PFSK-1 (cell line): Measurements from ENCODE around the gene CIB1.
A peak's percentile ranks its signal among the peaks of the same experiment; 100 is the strongest.

Experiments
- FOXP2 ChIP-seq: optimal IDR thresholded peaks from 2 replicates; pipeline ENCODE3; 2011; ENCODE audit warnings: borderline replicate concordance, control low read depth, inconsistent platforms; ENCODE audit not compliant: insufficient read depth; ENCODE audit errors: extremely low read length, extremely low read depth
- POLR2AphosphoS5 ChIP-seq: IDR thresholded peaks from 2 replicates; pipeline ENCODE4 v1.6.1; 2012; ENCODE audit warnings: low read depth, mild to moderate bottlenecking, control low read depth, low read length, moderate library complexity
- REST ChIP-seq, 2 experiments: IDR thresholded peaks; 2 replicates each; pipeline versions ENCODE4 v1.6.1 to v1.8.0; 2011 to 2012; ENCODE audit warnings: low read depth in 2 of 2, low read length in 2 of 2, control low read depth in 1 of 2, inconsistent platforms in 1 of 2, mild to moderate bottlenecking in 1 of 2, moderate library complexity in 1 of 2; ENCODE audit not compliant: insufficient read depth in 1 of 2
- SIN3A ChIP-seq: IDR thresholded peaks from 2 replicates; pipeline ENCODE4 v1.6.1; 2012; ENCODE audit warnings: mild to moderate bottlenecking, low read length, moderate library complexity, borderline replicate concordance; ENCODE audit not compliant: insufficient read depth
- TAF1 ChIP-seq: IDR thresholded peaks from 2 replicates; pipeline ENCODE4 v1.6.1; 2012; ENCODE audit warnings: low read length, control low read depth, borderline replicate concordance; ENCODE audit not compliant: insufficient read depth

CIB1 gene

DNA sequence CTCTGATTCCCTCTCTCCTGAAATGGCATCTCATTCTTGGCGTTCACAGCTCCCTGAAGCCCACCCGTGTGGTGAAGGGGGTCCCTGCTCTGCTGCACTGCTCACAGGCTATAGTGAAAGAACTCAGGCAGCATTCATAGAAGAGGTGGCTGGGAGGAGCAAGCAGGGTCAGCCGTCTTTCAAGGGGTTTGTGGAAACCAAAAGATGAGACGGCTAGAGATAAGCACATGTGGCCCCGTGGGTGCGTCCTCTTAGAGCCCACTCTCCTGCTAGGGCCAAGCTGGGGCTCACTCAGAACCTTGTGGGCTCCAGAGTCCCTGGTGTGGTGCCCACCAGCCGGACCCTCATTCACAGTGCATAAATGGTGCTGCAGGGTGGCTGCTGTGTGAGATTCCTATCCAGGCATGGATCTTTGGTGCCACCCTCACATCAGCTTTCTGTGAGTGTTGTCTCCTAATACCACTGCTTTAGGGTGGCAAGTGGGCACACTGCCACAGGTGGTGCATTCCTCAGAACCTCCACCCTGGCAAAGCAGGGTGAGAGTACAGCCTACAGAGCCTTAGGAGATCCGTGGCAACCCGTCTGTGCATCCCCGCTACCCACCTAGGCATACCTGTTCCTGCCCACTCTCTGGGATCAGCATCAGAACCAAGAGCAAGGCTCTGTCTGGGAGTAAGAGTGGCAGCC lies 43.8 kb downstream of the CIB1 start:
- TF ChIP-seq FOXP2 (no peak), TAF1 (no peak), REST (IDR thresholded peaks at IDR 0.05; ENCODE audit: insufficient read depth in 1 of 2, low read depth in 2 of 2, low read length in 2 of 2) (no peak), SIN3A (no peak), POLR2AphosphoS5 (no peak)

GRCh38 chr15:90188914-90189748 lies 44.6 kb downstream of the CIB1 start:
- TF ChIP-seq SIN3A (peak; percentile 27; the same call in 1 of the 2 replicates), TAF1 (no peak), POLR2AphosphoS5 (no peak), REST (IDR thresholded peaks at IDR 0.05; ENCODE audit: insufficient read depth in 1 of 2, low read depth in 2 of 2, low read length in 2 of 2) (no peak), FOXP2 (no peak)

- TF ChIP-seq TAF1 (no peak), REST (IDR thresholded peaks at IDR 0.05; ENCODE audit: insufficient read depth in 1 of 2, low read depth in 2 of 2, low read length in 2 of 2) (no peak), POLR2AphosphoS5 (no peak), FOXP2 (no peak), SIN3A (no peak)
Observed at GRCh38 chr15:90187257-90187868, 46.4 kb downstream of the CIB1 start.

- TF ChIP-seq TAF1: no peak
- TF ChIP-seq POLR2AphosphoS5: no peak
- no peak for TF ChIP-seq REST (IDR thresholded peaks at IDR 0.05; ENCODE audit: insufficient read depth in 1 of 2, low read depth in 2 of 2, low read length in 2 of 2)
- no peak for TF ChIP-seq SIN3A
- no peak for TF ChIP-seq FOXP2
Observed at GRCh38 chr15:90184786-90185704, 48.7 kb downstream of the CIB1 start.
